B cell (primary cell): ENCODE results near the gene TEX12. TPM values are rescaled to one million over a fixed set of nuclear protein-coding genes. Genes with fewer than 3 reads are reported as not detected.

ENCODE experiments used
- ATAC-seq: fragments of 200-7000 bp; cut with Tn5 transposase; one replicate; pipeline ENCODE4 v1.10.0; 2021; ENCODE audit warnings: low read depth, mild to moderate bottlenecking, moderate number of reproducible peaks, moderate library complexity
- CTCF ChIA-PET: fragments of 350-600 bp; sonication (Branson Sonifier 250); formaldehyde crosslinking; loops from one replicate; lab custom pipeline; 2021; ENCODE audit warnings: antibody characterized with exemption, inconsistent platforms; lab: Charles Lee
- POLR2A ChIA-PET: fragments of 350-600 bp; sonication (Branson Sonifier 250); formaldehyde crosslinking; loops from one replicate; lab custom pipeline; 2021; ENCODE audit warnings: antibody characterized with exemption; lab: Charles Lee
- DNase-seq: peaks from one replicate; pipeline ENCODE4 v3.0.0; 2013
- H2AFZ ChIP-seq: 2 replicates; pipeline ENCODE4 v1.6.1; 2012; ENCODE audit warnings: mild to moderate bottlenecking, low read depth, low read length; ENCODE audit not compliant: insufficient read depth, poor library complexity, severe bottlenecking
- H3K27ac ChIP-seq, 2 donors: 1 replicate in 1 of 2; 2 replicates in 1 of 2; pipeline ENCODE4 v1.5.1; 2012 to 2013; ENCODE audit warnings: low read length in 2 of 2, mild to moderate bottlenecking in 2 of 2, moderate library complexity in 1 of 2
- H3K27me3 ChIP-seq, 4 experiments: fragments of 200-600 bp in 1 of 4; sonication (generic) in 1 of 4; replicated peaks in 1 of 4; 1 replicate in 2 of 4; 2 replicates in 2 of 4; pipeline versions ENCODE4 v1.6.1 to v1.7.0; 2013 to 2016; ENCODE audit warnings: low read length in 3 of 4, mild to moderate bottlenecking in 2 of 4, mixed read lengths in 1 of 4, moderate library complexity in 1 of 4; ENCODE audit not compliant: insufficient read depth in 4 of 4, control insufficient read depth in 3 of 4; ENCODE audit errors: control extremely low read depth in 1 of 4
- H3K36me3 ChIP-seq, 2 experiments: replicated peaks in 1 of 2; 1 replicate in 1 of 2; 2 replicates in 1 of 2; pipeline versions ENCODE4 v1.6.1 to v1.7.1; 2013; ENCODE audit warnings: low read length in 1 of 2; ENCODE audit not compliant: insufficient read depth in 2 of 2, control insufficient read depth in 1 of 2; ENCODE audit errors: control extremely low read depth in 1 of 2, extremely low read depth in 1 of 2
- H3K4me1 ChIP-seq, 2 donors: fragments of 200-600 bp in 1 of 2; sonication (generic) in 1 of 2; 1 replicate in 1 of 2; 2 replicates in 1 of 2; pipeline versions ENCODE4 v1.5.1 to v1.6.1; 2013 to 2017; ENCODE audit warnings: low read length in 2 of 2; ENCODE audit not compliant: control insufficient read depth in 2 of 2, insufficient read depth in 2 of 2
- H3K4me2 ChIP-seq: replicated peaks from 2 replicates; pipeline ENCODE3; 2012; ENCODE audit warnings: mild to moderate bottlenecking, low read depth, low read length; ENCODE audit not compliant: poor library complexity, severe bottlenecking
- H3K4me3 ChIP-seq, 5 experiments: fragments of 200-600 bp in 1 of 5; sonication (generic) in 1 of 5; 1 replicate in 3 of 5; 2 replicates in 2 of 5; pipeline versions ENCODE4 v1.5.1 to v1.7.0; 2011 to 2016; ENCODE audit warnings: low read length in 4 of 5, mild to moderate bottlenecking in 4 of 5, low read depth in 2 of 5, control low read depth in 1 of 5, moderate library complexity in 1 of 5; ENCODE audit not compliant: insufficient read depth in 1 of 5; ENCODE audit errors: control extremely low read depth in 1 of 5, extremely low read depth in 1 of 5
- H3K79me2 ChIP-seq: fragments of 200-600 bp; sonication (generic); one replicate; pipeline ENCODE4 v1.6.0; 2016; ENCODE audit warnings: low read length; ENCODE audit not compliant: control insufficient read depth, insufficient read depth
- H3K9ac ChIP-seq: fragments of 200-600 bp; sonication (generic); 2 replicates; pipeline ENCODE4 v1.6.1; 2017; ENCODE audit warnings: mild to moderate bottlenecking, low read length, moderate library complexity
- H3K9me3 ChIP-seq, 3 donors: one replicate each; pipeline versions ENCODE4 v1.6.1 to v1.7.1; 2013; ENCODE audit warnings: low read length in 2 of 3; ENCODE audit not compliant: control insufficient read depth in 2 of 3, insufficient read depth in 1 of 3; ENCODE audit errors: control extremely low read depth in 1 of 3
- H4K20me1 ChIP-seq: 2 replicates; pipeline ENCODE4 v1.6.0; 2012; ENCODE audit warnings: mild to moderate bottlenecking, low read length; ENCODE audit not compliant: insufficient read depth, control insufficient read depth, poor library complexity, severe bottlenecking
- H3K27ac Mint-ChIP-seq: one replicate; pipeline ENCODE4 v1.8.0; 2021; ENCODE audit warnings: mixed read lengths
- H3K27me3 Mint-ChIP-seq: one replicate; pipeline ENCODE4 v1.8.0; 2021; ENCODE audit warnings: mixed read lengths
- H3K4me1 Mint-ChIP-seq: one replicate; pipeline ENCODE4 v1.8.0; 2021; ENCODE audit warnings: mixed read lengths
- H3K4me3 Mint-ChIP-seq: one replicate; pipeline ENCODE4 v1.8.0; 2021; ENCODE audit warnings: mixed read lengths
- H3K9me3 Mint-ChIP-seq: one replicate; pipeline ENCODE4 v1.8.0; 2022; ENCODE audit warnings: mixed read lengths; ENCODE audit not compliant: insufficient read depth
- EZH2 ChIP-seq: IDR thresholded peaks from 2 replicates; pipeline ENCODE4 v1.6.1; 2012; ENCODE audit warnings: borderline replicate concordance, low read depth, mild to moderate bottlenecking, moderate library complexity, low read length; ENCODE audit not compliant: insufficient read depth, poor library complexity, severe bottlenecking
- WGBS: methylation state at CpG from one replicate; pipeline ENCODE4 v1.1.5; 2013; ENCODE audit warnings: missing lambda C conversion rate; ENCODE audit not compliant: insufficient coverage; 5-methylcytosine and 5-hydroxymethylcytosine counted together
- intact Hi-C: fragments of 100-400 bp; cut with micrococcal nuclease; formaldehyde crosslinking; loops from one replicate; pipeline ENCODE4 v1.10.0; 2022
- polyA plus RNA-seq: library from polyadenylated mRNA; depleted of rRNA; stranded (reverse); fragments of >200 nt; gene quantifications from 2 replicates; pipeline ENCODE4 v1.2.3, GENCODE V29; 2012
- total RNA-seq, 2 donors: library from RNA; stranded (reverse); fragments of 120-200 nt in 1 of 2; gene quantifications; 1 replicate in 1 of 2; 2 replicates in 1 of 2; pipeline versions ENCODE4 v1.2.3 to v1.2.4, GENCODE V29; 2013 to 2022
- TF ChIP-seq, protein P1 (sequence below): fragments of 200-600 bp; IDR thresholded peaks from one replicate; pipeline ENCODE4 v1.8.0; 2022; ENCODE audit warnings: antibody characterized with exemption, mild to moderate bottlenecking

TEX12 gene
- total and polyA plus RNA-seq, 2 donors (not counting 1 experiment from before 2014, with no cell fraction given) = 0.10 to 0.47 TPM

DNA sequence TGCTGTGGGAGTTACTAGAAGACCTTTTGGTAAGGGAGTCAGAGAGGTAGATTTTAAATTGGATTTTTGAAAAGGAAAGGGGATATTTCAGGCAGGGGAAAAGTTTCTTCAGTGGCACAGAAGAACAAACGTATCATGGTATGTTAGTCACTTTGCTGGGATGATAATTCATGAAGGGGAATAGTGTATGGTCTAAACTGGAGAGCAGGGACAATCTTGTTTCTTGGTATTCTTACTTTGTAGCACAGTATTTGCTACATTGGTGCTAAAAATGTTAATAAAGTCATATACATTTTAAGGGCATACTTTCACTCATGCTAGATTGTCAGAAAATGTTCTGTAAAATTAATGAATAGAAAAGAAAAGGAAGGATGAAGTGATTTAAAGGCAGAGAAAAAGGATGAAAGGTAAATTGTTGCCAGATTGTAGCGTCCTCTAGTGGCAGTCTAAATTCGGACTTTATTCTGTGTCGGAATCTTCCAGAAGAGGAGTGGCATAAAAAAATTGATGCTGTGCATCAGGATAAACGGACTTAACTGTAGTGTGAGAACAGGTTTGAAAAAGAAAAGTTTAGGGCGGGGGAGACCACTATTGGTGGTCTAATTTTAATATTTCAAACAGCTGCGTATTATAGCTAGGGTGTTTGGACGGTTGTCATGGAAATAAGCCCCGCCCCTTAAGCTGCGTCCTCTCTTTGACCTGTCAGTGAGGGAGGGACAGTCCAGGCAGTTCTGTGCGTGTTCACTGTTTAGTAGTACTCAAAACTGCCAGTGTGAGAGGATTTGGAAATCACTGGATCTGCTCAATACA is 7.8 kb downstream of the TEX12 start, which contains the start of gene BCO2:
Gene BCO2, plus strand, starts transcription at position 724 of the 810 bp plus-strand sequence. CDS start 90 bp downstream, outside the sequence.
- Histone ChIP-seq H3K4me1 (peaks cover 19 to 26% of the 10 kb centered on the region in 2 donors), H3K9me3 (no peaks in the 10 kb centered on the region), H3K9ac (peak within 1 kb of the TSS; percentile 23), H2AFZ (no peak within 1 kb of the TSS), H3K4me2 (peak within 1 kb of the TSS; percentile 49), H4K20me1 (no peaks in the 10 kb centered on the region), H3K27me3 (peaks cover 0 to 7% (median 2%) of the 10 kb centered on the region in 4 experiments), H3K4me3 (peak within 1 kb of the TSS in 2 of 5 experiments; percentile 31 to 37), H3K79me2 (no peaks in the 10 kb centered on the region), H3K36me3 (no peaks in the 10 kb centered on the region), H3K27ac (no peak within 1 kb of the TSS)
- H3K4me3 Mint-ChIP-seq = peak within 1 kb of the TSS; percentile 49
- intact Hi-C loops = no loop called here
- peaks cover 26% of the 10 kb centered on the region for H3K4me1 Mint-ChIP-seq
- DNase-seq = peak; percentile 64
- H3K27me3 Mint-ChIP-seq = peaks cover 13% of the 10 kb centered on the region
- no peak within 1 kb of the TSS for H3K27ac Mint-ChIP-seq
- peak; percentile 63 for ATAC-seq
- TF ChIP-seq EZH2 = no peak
- TF ChIP-seq, protein P1, sequence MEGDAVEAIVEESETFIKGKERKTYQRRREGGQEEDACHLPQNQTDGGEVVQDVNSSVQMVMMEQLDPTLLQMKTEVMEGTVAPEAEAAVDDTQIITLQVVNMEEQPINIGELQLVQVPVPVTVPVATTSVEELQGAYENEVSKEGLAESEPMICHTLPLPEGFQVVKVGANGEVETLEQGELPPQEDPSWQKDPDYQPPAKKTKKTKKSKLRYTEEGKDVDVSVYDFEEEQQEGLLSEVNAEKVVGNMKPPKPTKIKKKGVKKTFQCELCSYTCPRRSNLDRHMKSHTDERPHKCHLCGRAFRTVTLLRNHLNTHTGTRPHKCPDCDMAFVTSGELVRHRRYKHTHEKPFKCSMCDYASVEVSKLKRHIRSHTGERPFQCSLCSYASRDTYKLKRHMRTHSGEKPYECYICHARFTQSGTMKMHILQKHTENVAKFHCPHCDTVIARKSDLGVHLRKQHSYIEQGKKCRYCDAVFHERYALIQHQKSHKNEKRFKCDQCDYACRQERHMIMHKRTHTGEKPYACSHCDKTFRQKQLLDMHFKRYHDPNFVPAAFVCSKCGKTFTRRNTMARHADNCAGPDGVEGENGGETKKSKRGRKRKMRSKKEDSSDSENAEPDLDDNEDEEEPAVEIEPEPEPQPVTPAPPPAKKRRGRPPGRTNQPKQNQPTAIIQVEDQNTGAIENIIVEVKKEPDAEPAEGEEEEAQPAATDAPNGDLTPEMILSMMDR = peak; percentile 69
- WGBS = 3% methylated on average over 8 of the region's 11 CpGs
- no peaks in the 10 kb centered on the region for H3K9me3 Mint-ChIP-seq
- ChIA-PET POLR2A (no interaction called here), CTCF (no interaction called here)

- Histone ChIP-seq H3K36me3 (no peaks in the 10 kb centered on the region), H3K9ac (peak overlapping the region; percentile 23), H3K4me2 (peak overlapping the region; percentile 49), H3K27me3 (peaks cover 0 to 7% (median 2%) of the 10 kb centered on the region in 4 experiments), H2AFZ (no peak overlapping the region), H3K9me3 (no peaks in the 10 kb centered on the region), H3K27ac (no peak overlapping the region), H3K4me3 (peak overlapping the region in 1 of 5 experiments; percentile 37), H3K79me2 (no peaks in the 10 kb centered on the region), H3K4me1 (peaks cover 19 to 26% of the 10 kb centered on the region in 2 donors), H4K20me1 (no peaks in the 10 kb centered on the region)
- DNase-seq (no peak), ATAC-seq (no peak)
- Mint-ChIP-seq H3K27me3 (peaks cover 13% of the 10 kb centered on the region), H3K9me3 (no peaks in the 10 kb centered on the region), H3K4me3 (peak overlapping the region; percentile 49), H3K4me1 (peaks cover 26% of the 10 kb centered on the region), H3K27ac (no peak overlapping the region)
- intact Hi-C loops = no loop called here
- ChIA-PET CTCF (no interaction called here), POLR2A (no interaction called here)
- 0% methylated on average over 1 of the region's 4 CpGs for WGBS
- TF ChIP-seq, protein P1 = no peak
- no peak for TF ChIP-seq EZH2
These were observed 8.4 kb downstream of the TEX12 start for GRCh38 chr11:112175599-112175952.
